Spinal cord (tissue), 10 donors: ENCODE results near the gene DDX47. TPM values are rescaled to one million over a fixed set of nuclear protein-coding genes. Genes with fewer than 3 reads are reported as not detected.
"Not testable (repeated sequence)": the region's sequence is repeated elsewhere in the genome, so short reads cannot be mapped to it uniquely, and the experiment has no call there.

Source experiments
- DNase-seq, 6 donors: peaks; one replicate each; pipeline versions ENCODE4 v3.0.0 to v3.0.0-alpha.2; 2013 to 2015; ENCODE audit warnings: low spot score in 6 of 6, low read depth in 4 of 6
- H3K27ac ChIP-seq: one replicate; pipeline ENCODE4 v1.5.1; 2013; ENCODE audit warnings: low read depth, low read length, control low read depth
- H3K27me3 ChIP-seq: one replicate; pipeline ENCODE4 v1.6.1; 2013; ENCODE audit warnings: low read length; ENCODE audit not compliant: control insufficient read depth, insufficient read depth
- H3K36me3 ChIP-seq: one replicate; pipeline ENCODE4 v1.6.1; 2013; ENCODE audit warnings: low read length; ENCODE audit not compliant: control insufficient read depth, insufficient read depth
- H3K4me1 ChIP-seq: one replicate; pipeline ENCODE4 v1.6.1; 2013; ENCODE audit warnings: low read length; ENCODE audit not compliant: control insufficient read depth, insufficient read depth
- H3K4me3 ChIP-seq: one replicate; pipeline ENCODE4 v1.5.1; 2013; ENCODE audit warnings: low read depth, low read length, control low read depth
- H3K9me3 ChIP-seq: one replicate; pipeline ENCODE4 v1.6.1; 2013; ENCODE audit warnings: low read length; ENCODE audit not compliant: control insufficient read depth, insufficient read depth
- WGBS: methylation state at CpG from one replicate; pipeline ENCODE4 v1.1.5; 2013; ENCODE audit warnings: missing lambda C conversion rate; ENCODE audit not compliant: insufficient coverage; 5-methylcytosine and 5-hydroxymethylcytosine counted together
- polyA plus RNA-seq, 2 donors: library from polyadenylated mRNA; unstranded; fragments of 120-200 nt; gene quantifications; one replicate each; pipeline ENCODE4 v1.2.1, GENCODE V29; 2013; ENCODE audit not compliant: insufficient read length in 2 of 2
- total RNA-seq, 2 donors: library from RNA; depleted of rRNA in 1 of 2; stranded (reverse); fragments of 120-200 nt in 1 of 2; fragments of >200 nt in 1 of 2; gene quantifications; one replicate each; pipeline versions ENCODE4 v1.2.3 to v1.2.4, GENCODE V29; 2013 to 2014
- donor health status: healthy.

The DDX47 gene
- total and polyA plus RNA-seq, 4 donors = 54.1 to 66.3 (median 55.6) TPM

DNA sequence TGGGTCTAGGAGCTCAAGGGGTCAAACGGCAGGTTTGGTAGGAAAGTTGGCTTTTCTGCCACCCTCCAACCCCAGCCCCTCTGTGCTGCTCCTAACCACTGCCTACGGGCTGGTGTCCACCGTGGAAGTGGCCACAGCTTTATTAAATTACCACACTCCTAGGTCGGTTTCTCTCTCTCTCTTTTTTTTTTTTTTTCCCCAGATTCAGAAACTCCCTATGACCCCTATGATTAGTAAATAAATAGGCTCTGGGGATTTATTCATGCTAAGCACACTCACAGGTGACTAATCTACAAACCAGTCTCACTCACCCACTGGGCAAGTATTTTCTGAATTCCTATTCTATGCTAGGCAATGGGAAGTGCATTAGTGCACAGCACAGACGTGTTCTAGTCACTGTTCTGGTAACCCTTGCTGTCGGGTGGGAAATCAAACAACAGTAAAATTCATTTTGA is 8.7 kb upstream of the DDX47 start:
- Histone ChIP-seq H3K4me1 (peaks cover 7% of the 10 kb centered on the region), H3K27ac (no peak overlapping the region), H3K36me3 (no peaks in the 10 kb centered on the region), H3K9me3 (no peaks in the 10 kb centered on the region), H3K27me3 (no peaks in the 10 kb centered on the region), H3K4me3 (no peak overlapping the region)
- no peak for DNase-seq
- WGBS = 86% methylated on average over 2 of the region's 6 CpGs

DNA sequence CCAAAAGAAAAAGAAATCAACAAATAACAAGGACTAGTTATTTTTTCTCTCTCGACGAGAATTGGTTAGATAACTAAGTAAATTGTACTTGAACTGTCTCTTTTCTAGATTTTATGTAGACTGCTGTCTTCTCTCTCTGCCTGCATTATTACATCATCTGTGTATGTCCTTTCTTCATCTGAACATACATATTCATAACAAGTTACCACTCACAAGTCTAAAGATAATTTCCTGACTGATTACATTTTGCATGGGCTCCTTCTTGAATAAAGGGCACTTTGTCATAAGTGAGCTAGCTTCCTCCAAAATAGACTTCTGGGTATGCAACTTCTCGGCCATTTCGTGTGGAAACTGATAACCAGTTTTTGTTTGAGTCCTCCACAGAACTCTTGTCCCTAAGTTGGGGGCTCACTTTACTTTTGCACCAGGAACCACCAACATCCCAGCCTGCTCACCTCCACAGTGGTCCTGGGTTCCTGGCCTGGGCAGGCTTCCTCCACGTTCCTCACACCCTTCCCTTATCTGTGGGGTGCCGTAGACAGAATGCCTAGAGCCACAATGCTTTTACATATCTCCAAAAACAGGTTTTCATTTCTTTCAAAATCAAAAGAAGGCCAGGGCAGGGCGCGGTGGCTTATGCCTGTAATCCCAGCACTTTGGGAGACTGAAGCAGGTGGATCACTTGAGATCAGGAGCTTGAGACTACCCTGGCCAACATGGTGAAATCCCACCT is 6.2 kb upstream of the DDX47 start:
- Histone ChIP-seq H3K27me3 (no peaks in the 10 kb centered on the region), H3K36me3 (no peaks in the 10 kb centered on the region), H3K9me3 (no peaks in the 10 kb centered on the region), H3K4me3 (no peak overlapping the region), H3K27ac (peak overlapping the region; percentile 80), H3K4me1 (peaks cover 7% of the 10 kb centered on the region)
- 73% methylated on average over 6 of the region's 8 CpGs for WGBS
- no peak for DNase-seq

DNA sequence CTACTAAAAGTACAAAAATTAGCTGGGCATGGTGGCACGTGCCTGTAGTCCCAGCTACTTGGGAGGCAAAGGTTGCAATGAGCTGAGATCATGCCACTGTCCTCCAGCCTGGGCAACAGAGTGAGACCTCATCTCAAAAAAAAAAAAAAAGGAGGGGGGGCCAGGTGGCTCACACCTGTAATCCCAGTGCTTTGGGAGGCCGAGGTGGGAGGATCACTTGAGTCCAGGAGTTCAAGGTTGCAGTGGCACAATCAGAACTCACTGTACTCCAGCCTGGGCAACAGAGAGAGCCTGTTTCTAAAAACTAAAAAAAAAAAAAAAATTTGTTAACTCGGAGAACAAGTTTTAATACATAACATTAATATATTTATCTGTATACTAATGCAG is 5.6 kb upstream of the DDX47 start:
- peak overlapping the region; percentile 80 for H3K27ac ChIP-seq
- not testable (repeated sequence) for H3K36me3 ChIP-seq, H3K4me3 ChIP-seq, H3K9me3 ChIP-seq, H3K27me3 ChIP-seq, H3K4me1 ChIP-seq, DNase-seq
- WGBS = 71% methylated on average over 1 of the region's 3 CpGs

DNA sequence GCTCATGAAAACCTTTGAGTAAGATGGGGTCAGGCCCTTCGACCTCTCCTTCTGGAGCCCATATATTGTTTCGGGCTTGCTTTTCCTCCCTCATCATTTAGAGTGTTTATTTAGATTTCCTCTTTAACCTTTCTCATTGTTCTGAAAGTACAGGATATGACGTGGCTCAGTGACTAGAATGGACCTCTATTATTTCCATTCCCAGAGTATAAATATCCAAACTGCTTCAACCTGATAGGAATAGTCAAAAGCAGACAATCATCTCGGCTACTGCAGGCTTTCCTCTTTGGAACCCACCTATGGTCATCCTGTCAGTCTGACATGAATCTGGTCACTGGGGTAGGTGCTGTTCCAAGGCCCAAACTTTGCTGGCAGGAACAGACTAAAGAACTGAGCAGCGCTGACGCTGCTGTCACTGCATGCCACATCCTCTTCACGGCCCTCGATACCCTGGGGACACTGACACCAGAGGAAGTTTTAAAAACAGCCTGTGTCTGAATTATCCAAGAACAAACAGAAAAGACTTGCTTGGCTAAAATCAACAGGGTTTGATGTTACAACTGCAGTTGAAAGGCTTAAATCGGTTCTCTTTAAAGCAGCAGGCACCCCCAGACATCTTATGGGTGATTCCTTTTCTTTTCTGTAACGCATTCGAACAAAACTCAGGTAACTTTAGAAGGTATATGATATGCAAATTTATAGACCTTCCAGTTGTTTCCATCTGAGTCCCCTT is 5.0 kb upstream of the DDX47 start:
- Histone ChIP-seq H3K27ac (peak overlapping the region; percentile 80), H3K4me1 (peaks cover 5% of the 10 kb centered on the region), H3K4me3 (no peak overlapping the region), H3K36me3 (no peaks in the 10 kb centered on the region), H3K27me3 (no peaks in the 10 kb centered on the region), H3K9me3 (no peaks in the 10 kb centered on the region)
- WGBS = 75% methylated on average over 4 of the region's 11 CpGs
- DNase-seq = peak in 1 of 6 donors; percentile 37

DNA sequence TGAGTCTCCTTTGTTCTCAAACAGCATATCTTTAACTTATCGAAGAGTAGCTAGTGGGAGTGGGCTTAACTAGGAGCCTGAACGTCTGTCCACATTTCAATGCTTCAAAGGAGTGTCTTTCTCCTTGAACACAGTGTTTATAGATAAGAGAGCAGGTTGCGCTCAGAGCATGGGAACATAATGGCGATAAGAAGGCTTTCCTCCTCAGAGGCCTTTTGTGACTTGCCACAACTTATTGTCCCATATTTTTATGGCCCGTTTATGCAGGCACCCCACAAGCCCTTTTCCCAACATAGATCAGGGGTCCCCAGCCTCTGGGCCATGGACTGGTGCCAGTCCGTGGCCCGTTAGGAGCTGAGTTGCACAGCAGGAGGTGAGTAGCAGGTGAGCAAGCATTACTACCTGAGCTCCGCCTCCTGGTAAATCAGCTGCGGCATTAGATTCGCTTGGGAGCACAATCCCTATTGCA is 2.6 kb upstream of the DDX47 start:
- H3K9me3 ChIP-seq = no peaks in the 10 kb centered on the region
- H3K27me3 ChIP-seq = no peaks in the 10 kb centered on the region
- H3K4me1 ChIP-seq = peaks cover 8% of the 10 kb centered on the region
- H3K36me3 ChIP-seq = no peaks in the 10 kb centered on the region
- DNase-seq = no peak
- H3K4me3 ChIP-seq = no peak overlapping the region
- no peak overlapping the region for H3K27ac ChIP-seq
- WGBS = 71% methylated on average over 4 of the region's 10 CpGs

DNA sequence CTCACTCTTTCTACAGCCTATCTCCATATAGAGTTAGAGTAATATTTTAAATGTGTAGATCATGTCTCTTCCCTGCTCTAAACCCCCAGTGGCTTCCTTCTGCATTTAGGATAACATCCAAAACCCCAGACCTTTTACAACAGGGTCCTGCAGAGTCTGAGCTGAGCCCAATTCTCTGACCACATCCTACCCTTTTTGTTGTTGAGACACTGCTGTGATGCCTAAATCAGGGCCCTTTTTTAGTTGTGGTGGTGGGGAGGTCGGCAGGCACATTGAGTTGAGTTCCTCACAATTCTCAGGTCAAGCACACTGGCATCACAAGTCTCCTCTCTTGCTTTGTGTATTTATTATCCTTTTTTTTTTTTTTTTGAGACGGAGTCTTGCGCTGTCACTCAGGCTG is 1.8 kb upstream of the DDX47 start:
- Histone ChIP-seq H3K4me3 (no peak overlapping the region), H3K27ac (no peak overlapping the region), H3K4me1 (peaks cover 8% of the 10 kb centered on the region), H3K27me3 (no peaks in the 10 kb centered on the region), H3K9me3 (no peaks in the 10 kb centered on the region), H3K36me3 (no peaks in the 10 kb centered on the region)
- no CpG with 5 or more reads among the region's 3 CpGs for WGBS
- DNase-seq = no peak

- no peak overlapping the region for H3K27ac ChIP-seq
- DNase-seq = no peak
- H3K27me3 ChIP-seq = no peaks in the 10 kb centered on the region
- H3K9me3 ChIP-seq = no peaks in the 10 kb centered on the region
- peaks cover 5% of the 10 kb centered on the region for H3K4me1 ChIP-seq
- H3K36me3 ChIP-seq = no peaks in the 10 kb centered on the region
- WGBS = 100% methylated on average over 4 of the region's 5 CpGs
- H3K4me3 ChIP-seq = no peak overlapping the region
These were observed 972 bp upstream of the DDX47 start for GRCh38 chr12:12812174-12812573.

DNA sequence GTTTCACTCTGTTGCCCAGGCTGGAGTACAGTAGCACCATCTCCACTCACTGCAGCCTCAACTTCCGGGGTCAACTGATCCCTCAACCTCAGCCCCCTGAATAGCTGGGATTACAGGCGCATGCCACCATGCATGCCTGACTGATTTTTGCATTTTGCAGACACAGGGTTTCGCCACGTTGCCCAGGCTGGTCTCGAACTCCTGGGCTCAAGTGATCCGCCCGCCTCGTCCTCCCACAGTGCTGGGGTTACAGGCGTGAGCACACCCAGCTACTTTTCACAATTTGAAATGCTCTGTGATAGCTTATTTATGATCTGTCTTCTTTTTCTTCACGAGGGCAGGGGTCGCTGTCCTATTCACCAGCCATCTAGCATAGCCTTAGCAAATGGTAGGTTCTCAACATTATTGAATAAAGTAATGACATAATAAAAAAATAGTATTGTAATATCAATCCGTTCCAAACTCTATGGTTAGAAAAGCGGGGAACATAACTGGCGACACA is 477 bp upstream of the DDX47 start:
- Histone ChIP-seq H3K9me3 (no peaks in the 10 kb centered on the region), H3K27ac (no peak overlapping the region), H3K4me1 (peaks cover 4% of the 10 kb centered on the region), H3K4me3 (peak overlapping the region; percentile 100), H3K27me3 (no peaks in the 10 kb centered on the region), H3K36me3 (no peaks in the 10 kb centered on the region)
- DNase-seq = no peak
- 78% methylated on average over 6 of the region's 14 CpGs for WGBS

- H3K27ac ChIP-seq = no peak overlapping the region
These were observed 4.5 kb downstream of the DDX47 start for GRCh38 chr12:12817616-12818015.

More at GRCh38 chr12:12817616-12818015, 4.5 kb downstream of the DDX47 start:
- Histone ChIP-seq H3K9me3 (no peaks in the 10 kb centered on the region), H3K4me3 (no peak overlapping the region), H3K36me3 (peaks cover 9% of the 10 kb centered on the region), H3K27me3 (no peaks in the 10 kb centered on the region), H3K4me1 (peaks cover 4% of the 10 kb centered on the region)
- no CpG with 5 or more reads among the region's 7 CpGs for WGBS
- no peak for DNase-seq
